Adrenal gland (tissue), 12 donors: Measurements from ENCODE around the gene LEF1. TPM values are rescaled to one million over a fixed set of nuclear protein-coding genes. Genes with fewer than 3 reads are reported as not detected.

Experiments used
- DNase-seq, 7 donors: peaks; one replicate each; pipeline ENCODE4 v3.0.0-alpha.2; 2019 to 2020
- H3K27ac ChIP-seq, 5 donors: fragments of 200-600 bp; sonication (generic) in 4 of 5; 1 replicate in 3 of 5; 2 replicates in 2 of 5; pipeline versions ENCODE4 v1.5.1 to v1.8.0; 2016 to 2020; ENCODE audit warnings: mild to moderate bottlenecking in 1 of 5
- H3K27me3 ChIP-seq: fragments of 200-600 bp; 2 replicates; pipeline ENCODE4 v1.8.0; 2021
- H3K36me3 ChIP-seq, 2 donors: fragments of 200-600 bp; replicated peaks in 1 of 2; 1 replicate in 1 of 2; 2 replicates in 1 of 2; pipeline versions ENCODE4 v1.5.1 to v1.8.0; 2018 to 2022
- H3K4me1 ChIP-seq, 2 donors: fragments of 200-600 bp; replicated peaks in 1 of 2; 1 replicate in 1 of 2; 2 replicates in 1 of 2; pipeline versions ENCODE4 v1.5.1 to v1.8.0; 2018 to 2021
- H3K4me3 ChIP-seq, 4 donors: fragments of 200-600 bp; sonication (generic) in 3 of 4; one replicate each; pipeline ENCODE4 v1.5.1; 2016 to 2018
- H3K9me3 ChIP-seq, 3 donors: fragments of 200-600 bp; sonication (generic) in 1 of 3; replicated peaks in 1 of 3; 1 replicate in 2 of 3; 2 replicates in 1 of 3; pipeline versions ENCODE4 v1.5.1 to v1.8.0; 2016 to 2021
- POLR2A ChIP-seq, 2 donors: fragments of 450-650 bp; IDR thresholded peaks; one replicate each; pipeline ENCODE4 v1.6.1; 2017; ENCODE audit warnings: antibody characterized with exemption in 2 of 2, mild to moderate bottlenecking in 2 of 2, moderate library complexity in 1 of 2
- WGBS, 4 donors: extraction: QIAGEN DNeasy Blood & Tissue Kit in 2 of 4; methylation state at CpG; one replicate each; pipeline versions ENCODE4 v1.1.5 to v1.1.7; 2013 to 2017; 5-methylcytosine and 5-hydroxymethylcytosine counted together
- intact Hi-C, 2 donors: fragments of 100-400 bp; cut with DNase I; formaldehyde crosslinking; loops; one replicate each; pipeline versions ENCODE4 v1.14.1 to v1.15.0; 2022 to 2023
- polyA plus RNA-seq, 3 donors: library from polyadenylated mRNA; stranded (reverse); fragments of 200-250 nt in 2 of 3; fragments of 350-450 nt in 1 of 3; fragmentation: Illumina TruSeq in 1 of 3; extraction: RNeasy Lipid Tissue Mini Kit (QIAGEN cat#74804) in 1 of 3; gene quantifications; one replicate each; pipeline ENCODE4 v1.2.3, GENCODE V29; 2013 to 2014
- total RNA-seq, 9 donors: library from RNA; depleted of rRNA in 4 of 9; stranded (reverse); fragments of >200 nt in 4 of 9; fragments of 120-200 nt in 1 of 9; fragmentation: NEBNext Ultra II Directional in 1 of 9; extraction: Animal tissue kit (Norgen Biotek cat#: 25700) in 1 of 9; gene quantifications; one replicate each; pipeline versions ENCODE4 v1.1.0 to v1.2.4, GENCODE V29; 2013 to 2023
- TF ChIP-seq, protein P1 (sequence below), 6 experiments: fragments of 450-650 bp in 4 of 6; fragments of 200-600 bp in 2 of 6; sonication (generic) in 1 of 6; IDR thresholded peaks; 1 replicate in 5 of 6; 2 replicates in 1 of 6; pipeline versions ENCODE4 v1.5.1 to v1.8.0; 2016 to 2021; ENCODE audit warnings: antibody characterized with exemption in 6 of 6, mild to moderate bottlenecking in 2 of 6, moderate library complexity in 1 of 6
- donor health status: healthy with polysubstance abuse.
- donor health status: Bipolar disorder and iron deficiency.
- donor health status: DM: yes; HTN: yes; CAD: no.
- donor health status: DM: no; HTN: no; CAD: no.
- donor health status: DM: no; HTN: no; CAD: no.
- donor health status: DM: yes; HTN: yes; CAD: no.

Gene LEF1
- total and polyA plus RNA-seq, 12 donors: 6.1 to 78.2 (median 41.5) TPM

DNA sequence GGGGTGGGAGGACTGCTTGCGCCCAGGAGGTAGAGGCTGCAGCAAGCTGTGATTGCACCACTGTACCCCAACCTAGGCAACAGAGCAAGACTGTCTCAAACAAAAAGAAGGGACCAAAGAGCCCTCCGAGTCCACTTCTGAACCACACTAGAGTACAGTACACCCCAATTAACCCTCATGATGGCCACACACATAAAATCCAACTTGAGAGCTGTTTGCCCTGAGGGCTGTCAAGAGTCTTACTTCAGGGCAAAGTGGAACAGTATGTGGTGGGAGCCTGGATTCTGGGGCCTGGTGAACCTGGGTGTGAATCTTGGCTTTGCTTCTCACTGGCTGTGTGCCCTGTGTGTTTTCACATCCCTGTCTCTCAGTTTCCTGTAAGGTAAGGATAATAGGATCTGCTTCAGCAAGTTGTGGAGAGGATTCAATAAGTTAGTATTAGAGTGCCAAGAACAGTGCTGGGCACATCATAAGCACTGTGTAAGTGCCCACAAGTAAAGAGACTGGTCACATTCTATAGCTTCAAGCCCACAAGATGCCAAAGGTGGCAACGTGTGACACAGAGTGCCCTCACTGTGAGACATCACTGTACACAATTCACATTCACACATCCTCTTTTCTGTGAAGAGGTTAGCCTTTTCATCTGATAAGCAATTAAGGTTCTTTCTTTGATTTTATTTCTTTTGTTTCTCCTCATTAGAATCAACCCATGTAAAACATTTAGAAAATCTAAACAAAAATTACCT is 52.1 kb downstream of the LEF1 start:
- intact Hi-C loops: no loop called here
- no peaks in the 10 kb centered on the region for H3K36me3 ChIP-seq
- H3K4me1 ChIP-seq: peaks cover 6 to 23% of the 10 kb centered on the region in 2 donors
- no peaks in the 10 kb centered on the region for H3K9me3 ChIP-seq
- no peaks in the 10 kb centered on the region for H3K27me3 ChIP-seq
- H3K4me3 ChIP-seq: no peak overlapping the region
- TF ChIP-seq, protein P1, sequence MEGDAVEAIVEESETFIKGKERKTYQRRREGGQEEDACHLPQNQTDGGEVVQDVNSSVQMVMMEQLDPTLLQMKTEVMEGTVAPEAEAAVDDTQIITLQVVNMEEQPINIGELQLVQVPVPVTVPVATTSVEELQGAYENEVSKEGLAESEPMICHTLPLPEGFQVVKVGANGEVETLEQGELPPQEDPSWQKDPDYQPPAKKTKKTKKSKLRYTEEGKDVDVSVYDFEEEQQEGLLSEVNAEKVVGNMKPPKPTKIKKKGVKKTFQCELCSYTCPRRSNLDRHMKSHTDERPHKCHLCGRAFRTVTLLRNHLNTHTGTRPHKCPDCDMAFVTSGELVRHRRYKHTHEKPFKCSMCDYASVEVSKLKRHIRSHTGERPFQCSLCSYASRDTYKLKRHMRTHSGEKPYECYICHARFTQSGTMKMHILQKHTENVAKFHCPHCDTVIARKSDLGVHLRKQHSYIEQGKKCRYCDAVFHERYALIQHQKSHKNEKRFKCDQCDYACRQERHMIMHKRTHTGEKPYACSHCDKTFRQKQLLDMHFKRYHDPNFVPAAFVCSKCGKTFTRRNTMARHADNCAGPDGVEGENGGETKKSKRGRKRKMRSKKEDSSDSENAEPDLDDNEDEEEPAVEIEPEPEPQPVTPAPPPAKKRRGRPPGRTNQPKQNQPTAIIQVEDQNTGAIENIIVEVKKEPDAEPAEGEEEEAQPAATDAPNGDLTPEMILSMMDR (IDR thresholded peaks at IDR 0.05): no peak
- TF ChIP-seq POLR2A (IDR thresholded peaks at IDR 0.05): no peak
- peak overlapping the region in 3 of 5 donors; percentile 33 to 52 (median 50) for H3K27ac ChIP-seq
- no peak for DNase-seq
- WGBS, 4 donors: 71 to 80% (median 74%) methylated on average over 3 of the region's 3 CpGs

DNA sequence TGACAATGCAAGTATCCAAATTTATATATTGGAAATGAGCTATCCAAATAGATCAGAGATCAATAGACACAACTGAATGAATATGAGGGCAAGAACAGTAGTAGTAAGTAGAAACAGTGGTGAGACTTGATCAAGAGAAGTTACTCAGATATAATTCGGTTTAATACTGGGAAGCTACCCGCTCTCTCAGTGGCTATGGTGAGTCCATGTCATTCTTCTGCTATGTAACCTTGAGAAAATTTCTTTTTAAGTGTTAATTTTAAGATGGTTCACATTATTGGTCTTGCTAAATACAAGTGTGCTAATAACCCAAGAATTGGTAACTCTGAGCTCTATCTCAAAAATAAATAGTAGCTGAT is 53.6 kb downstream of the LEF1 start:
- intact Hi-C loops: no loop called here
- Histone ChIP-seq H3K27me3 (no peaks in the 10 kb centered on the region), H3K27ac (peak overlapping the region in 2 of 5 donors; percentile 2 to 23), H3K9me3 (no peaks in the 10 kb centered on the region), H3K4me3 (no peak overlapping the region), H3K4me1 (peaks cover 6 to 23% of the 10 kb centered on the region in 2 donors), H3K36me3 (no peaks in the 10 kb centered on the region)
- TF ChIP-seq, protein P1 (IDR thresholded peaks at IDR 0.05): no peak
- TF ChIP-seq POLR2A (IDR thresholded peaks at IDR 0.05): no peak
- DNase-seq: no peak
- 81 to 86% (median 83%) methylated on average over 2 of the region's 2 CpGs for WGBS, 4 donors

DNA sequence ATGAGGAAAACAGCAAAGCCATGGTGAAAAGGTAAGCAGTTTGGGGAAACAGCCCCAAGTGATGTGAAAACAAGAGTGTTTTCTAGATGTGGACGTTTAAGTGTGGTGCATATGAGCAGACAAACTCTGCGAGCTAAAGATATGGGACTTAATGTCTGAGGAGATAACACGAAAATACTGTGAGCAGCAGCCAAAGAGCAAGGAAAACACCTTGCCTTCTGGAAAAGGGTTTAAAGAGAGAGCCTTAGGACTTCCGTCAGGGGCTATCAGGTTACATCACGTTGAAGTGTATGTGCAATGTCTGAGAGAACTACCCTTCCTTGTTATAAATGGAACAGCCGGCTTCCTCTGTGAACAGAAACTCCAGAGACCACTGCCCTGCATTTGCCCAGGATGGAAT is 54.2 kb downstream of the LEF1 start:
- H3K27ac ChIP-seq: no peak overlapping the region
- H3K4me3 ChIP-seq: no peak overlapping the region
- H3K27me3 ChIP-seq: no peaks in the 10 kb centered on the region
- WGBS, 4 donors: 55 to 70% (median 62%) methylated on average over 6 of the region's 6 CpGs
- TF ChIP-seq, protein P1 (IDR thresholded peaks at IDR 0.05): no peak
- no peak for TF ChIP-seq POLR2A (IDR thresholded peaks at IDR 0.05)
- intact Hi-C loops: no loop called here
- no peak for DNase-seq
- H3K4me1 ChIP-seq: peaks cover 6 to 23% of the 10 kb centered on the region in 2 donors
- no peaks in the 10 kb centered on the region for H3K9me3 ChIP-seq
- H3K36me3 ChIP-seq: no peaks in the 10 kb centered on the region

DNA sequence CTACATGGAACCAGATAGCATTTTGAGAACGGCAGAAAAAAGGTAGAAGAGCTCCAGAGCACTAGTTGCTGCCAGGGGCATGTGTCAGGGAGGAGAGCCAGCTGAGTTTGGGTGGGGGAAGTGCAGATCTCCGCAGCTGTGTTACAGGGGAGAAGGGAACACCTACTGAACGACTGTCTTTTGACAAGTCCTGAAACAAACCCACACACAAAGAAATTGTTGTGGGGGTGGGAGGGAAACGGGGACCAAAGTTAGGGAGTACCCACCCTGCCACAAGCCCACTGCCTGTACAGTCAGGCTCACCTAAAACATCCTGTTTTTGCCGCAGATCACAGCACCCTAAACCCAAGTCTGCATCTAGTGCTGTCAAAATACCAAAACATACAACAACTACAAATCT is 55.5 kb downstream of the LEF1 start:
- Histone ChIP-seq H3K4me1 (peaks cover 6 to 23% of the 10 kb centered on the region in 2 donors), H3K36me3 (no peaks in the 10 kb centered on the region), H3K9me3 (no peaks in the 10 kb centered on the region), H3K27me3 (no peaks in the 10 kb centered on the region), H3K27ac (no peak overlapping the region), H3K4me3 (no peak overlapping the region)
- intact Hi-C loops: no loop called here
- WGBS, 4 donors: 18 to 31% (median 31%) methylated on average over 4 to 5 of the region's 5 CpGs
- peak in 5 of 7 donors; percentile 16 to 52 (median 37) for DNase-seq
- no peak for TF ChIP-seq POLR2A (IDR thresholded peaks at IDR 0.05)
- TF ChIP-seq, protein P1 (IDR thresholded peaks at IDR 0.05): no peak
